SK-N-SH (cell line): ENCODE measurements around the gene HNF1A. TPM values are rescaled to one million over a fixed set of nuclear protein-coding genes. Genes with fewer than 3 reads are reported as not detected.

Source experiments
- CTCF ChIA-PET: fragments of 300-600, 350-600 bp; formaldehyde crosslinking; extraction: SDS; loops from one replicate; lab custom pipeline; 2021; lab: Yijun Ruan, JAX
- POLR2A ChIA-PET: fragments of 350-600 bp; sonication (Branson Sonifier 250); formaldehyde crosslinking; extraction: SDS; loops from one replicate; lab custom pipeline; 2020; ENCODE audit warnings: antibody characterized with exemption, inconsistent platforms; lab: Yijun Ruan, JAX
- DNase-seq: peaks from one replicate; pipeline ENCODE4 v3.0.0; 2012
- H2AFZ ChIP-seq: fragments of 200-600 bp; sonication (generic); 2 replicates; pipeline ENCODE4 v1.8.1; 2016; ENCODE audit warnings: antibody characterized with exemption, mild to moderate bottlenecking, low read depth
- H3F3A ChIP-seq: fragments of 200-600 bp; sonication (generic); replicated peaks from 2 replicates; pipeline ENCODE3; 2016; ENCODE audit warnings: antibody characterized with exemption, mild to moderate bottlenecking; ENCODE audit not compliant: insufficient read depth
- H3K27ac ChIP-seq, 2 experiments: fragments of 200-500 bp in 1 of 2; fragments of 200-600 bp in 1 of 2; sonication (Bioruptor generic) in 1 of 2; sonication (generic), shearing (Covaris generic) in 1 of 2; 2 replicates each; pipeline versions ENCODE4 v1.5.1 to v1.6.1; 2014 to 2016; ENCODE audit warnings: low read depth in 2 of 2, inconsistent platforms in 1 of 2, low read length in 1 of 2, mild to moderate bottlenecking in 1 of 2, mixed read lengths in 1 of 2
- H3K27me3 ChIP-seq: fragments of 200-600 bp; sonication (generic), shearing (Covaris generic); 2 replicates; pipeline ENCODE4 v1.6.1; 2016; ENCODE audit warnings: mixed run types; ENCODE audit not compliant: insufficient read depth
- H3K36me3 ChIP-seq, 2 experiments: fragments of 200-500 bp in 1 of 2; fragments of 200-600 bp in 1 of 2; sonication (Bioruptor generic) in 1 of 2; sonication (generic) in 1 of 2; replicated peaks in 1 of 2; 2 replicates each; pipeline versions ENCODE3 to v1.5.1; 2014 to 2016; ENCODE audit warnings: low read length in 1 of 2, mild to moderate bottlenecking in 1 of 2; ENCODE audit not compliant: insufficient read depth in 2 of 2, control insufficient read depth in 1 of 2
- H3K4me1 ChIP-seq, 2 experiments: fragments of 200-500 bp in 1 of 2; fragments of 200-600 bp in 1 of 2; sonication (Bioruptor generic) in 1 of 2; sonication (generic), shearing (Covaris generic) in 1 of 2; 2 replicates each; pipeline versions ENCODE4 v1.5.1 to v1.6.1; 2014 to 2016; ENCODE audit warnings: low read depth in 1 of 2, low read length in 1 of 2, mixed run types in 1 of 2; ENCODE audit not compliant: insufficient read depth in 2 of 2, control insufficient read depth in 1 of 2
- H3K4me2 ChIP-seq: fragments of 200-600 bp; sonication (generic), shearing (Covaris generic); 2 replicates; pipeline ENCODE4 v1.6.1; 2017; ENCODE audit warnings: mixed run types
- H3K4me3 ChIP-seq, 2 experiments: fragments of 200-500 bp in 1 of 2; fragments of 200-600 bp in 1 of 2; sonication (Bioruptor generic) in 1 of 2; sonication (generic), shearing (Covaris generic) in 1 of 2; 2 replicates each; pipeline versions ENCODE4 v1.5.1 to v1.8.1; 2014 to 2016; ENCODE audit warnings: low read depth in 2 of 2, inconsistent platforms in 1 of 2, low read length in 1 of 2, mild to moderate bottlenecking in 1 of 2, mixed read lengths in 1 of 2, moderate library complexity in 1 of 2
- H3K79me2 ChIP-seq: fragments of 200-600 bp; sonication (generic); 2 replicates; pipeline ENCODE4 v1.8.1; 2017; ENCODE audit warnings: mild to moderate bottlenecking; ENCODE audit not compliant: insufficient read depth
- H3K9ac ChIP-seq: fragments of 200-600 bp; sonication (generic); 2 replicates; pipeline ENCODE4 v1.6.1; 2017; ENCODE audit warnings: mixed run types
- H3K9me2 ChIP-seq: fragments of 200-600 bp; sonication (generic); 2 replicates; pipeline ENCODE4 v1.6.1; 2017; ENCODE audit warnings: mixed run types
- H3K9me3 ChIP-seq: fragments of 200-600 bp; sonication (generic); 2 replicates; pipeline ENCODE4 v1.6.1; 2017; ENCODE audit warnings: mixed run types, mild to moderate bottlenecking, moderate library complexity
- H4K20me1 ChIP-seq: fragments of 200-600 bp; sonication (generic); 2 replicates; pipeline ENCODE4 v1.6.1; 2017; ENCODE audit warnings: mild to moderate bottlenecking, mixed run types; ENCODE audit not compliant: insufficient read depth
- CTCF ChIP-seq: fragments of 200-600 bp; sonication (generic); IDR thresholded peaks from 2 replicates; pipeline ENCODE4 v1.6.1; 2017; ENCODE audit warnings: antibody characterized with exemption, mild to moderate bottlenecking, moderate library complexity
- ELF1 ChIP-seq: IDR thresholded peaks from 2 replicates; pipeline ENCODE4 v1.4.0; 2012
- FOXM1 ChIP-seq: IDR thresholded peaks from 2 replicates; pipeline ENCODE4 v1.4.0; 2012; ENCODE audit warnings: low read depth, mild to moderate bottlenecking
- IRF3 ChIP-seq: fragments of 150-350 bp; IDR thresholded peaks from 2 replicates; pipeline ENCODE4 v1.6.1; 2016; ENCODE audit warnings: mild to moderate bottlenecking, low read depth, low read length
- JUND ChIP-seq: IDR thresholded peaks from 2 replicates; pipeline ENCODE4 v1.4.0; 2012
- MXI1 ChIP-seq: IDR thresholded peaks from 2 replicates; pipeline ENCODE4 v1.6.1; 2012; ENCODE audit warnings: mild to moderate bottlenecking, low read depth, low read length, improper control_type of control experiment
- NRF1 ChIP-seq: IDR thresholded peaks from 2 replicates; pipeline ENCODE4 v1.6.1; 2012; ENCODE audit warnings: low read depth, mild to moderate bottlenecking, low read length
- POLR2AphosphoS5 ChIP-seq: IDR thresholded peaks from 2 replicates; pipeline ENCODE4 v1.6.1; 2012; ENCODE audit warnings: low read depth, low read length
- RCOR1 ChIP-seq: fragments of 150-350 bp; IDR thresholded peaks from 2 replicates; pipeline ENCODE4 v1.6.1; 2017; ENCODE audit warnings: antibody characterized with exemption, low read length
- TCF12 ChIP-seq: IDR thresholded peaks from 2 replicates; pipeline ENCODE4 v1.4.0; 2012
- WGBS: methylation state at CpG from one replicate; pipeline ENCODE4 v1.1.6; 2017; ENCODE audit warnings: low lambda C conversion rate; 5-methylcytosine and 5-hydroxymethylcytosine counted together
- polyA plus RNA-seq, 3 experiments: library from polyadenylated mRNA; depleted of rRNA; stranded (reverse); fragments of >200 nt; gene quantifications; 2 replicates each; pipeline ENCODE4 v1.2.3, GENCODE V29; 2012
- TF ChIP-seq, protein P1 (sequence below): IDR thresholded peaks from 2 replicates; pipeline ENCODE4 v1.4.0; 2012; ENCODE audit warnings: low read depth

HNF1A gene
- polyA plus RNA-seq, 1 of the 3 experiments (the other 2 are of a cell fraction), result not detected

GRCh38 chr12:121023799-121024198 lies 45.5 kb downstream of the HNF1A start:
- no peak overlapping the region for H3K27ac ChIP-seq
- no peak overlapping the region for H3K9ac ChIP-seq
- no peak for DNase-seq
- 80% methylated on average over 8 of the region's 8 CpGs for WGBS
- H2AFZ ChIP-seq, result no peak overlapping the region
- H3K27me3 ChIP-seq, result no peaks in the 10 kb centered on the region
- ChIA-PET CTCF (interaction anchor here (1.9 kb wide), 1 partner anchor 38 kb away, joined by 4 read pairs; no protein-coding TSS in a partner anchor), POLR2A (no interaction called here)
- H3K79me2 ChIP-seq, result no peaks in the 10 kb centered on the region
- H3K4me1 ChIP-seq, result no peaks in the 10 kb centered on the region
- H3F3A ChIP-seq, result no peaks in the 10 kb centered on the region
- no peak for TF ChIP-seq ELF1
- no peak for TF ChIP-seq MXI1
- no peak for TF ChIP-seq RCOR1
- TF ChIP-seq FOXM1, result no peak
- TF ChIP-seq POLR2AphosphoS5, result no peak
- TF ChIP-seq, protein P1, sequence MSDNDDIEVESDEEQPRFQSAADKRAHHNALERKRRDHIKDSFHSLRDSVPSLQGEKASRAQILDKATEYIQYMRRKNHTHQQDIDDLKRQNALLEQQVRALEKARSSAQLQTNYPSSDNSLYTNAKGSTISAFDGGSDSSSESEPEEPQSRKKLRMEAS, result no peak
- TF ChIP-seq NRF1, result no peak
- no peak for TF ChIP-seq TCF12
- TF ChIP-seq JUND, result no peak
- TF ChIP-seq, all 33 proteins: peak for 0
- Histone ChIP-seq H4K20me1 (no peaks in the 10 kb centered on the region), H3K4me3 (no peak overlapping the region), H3K9me2 (no peaks in the 10 kb centered on the region), H3K9me3 (no peaks in the 10 kb centered on the region), H3K4me2 (no peak overlapping the region), H3K36me3 (no peaks in the 10 kb centered on the region)

DNA sequence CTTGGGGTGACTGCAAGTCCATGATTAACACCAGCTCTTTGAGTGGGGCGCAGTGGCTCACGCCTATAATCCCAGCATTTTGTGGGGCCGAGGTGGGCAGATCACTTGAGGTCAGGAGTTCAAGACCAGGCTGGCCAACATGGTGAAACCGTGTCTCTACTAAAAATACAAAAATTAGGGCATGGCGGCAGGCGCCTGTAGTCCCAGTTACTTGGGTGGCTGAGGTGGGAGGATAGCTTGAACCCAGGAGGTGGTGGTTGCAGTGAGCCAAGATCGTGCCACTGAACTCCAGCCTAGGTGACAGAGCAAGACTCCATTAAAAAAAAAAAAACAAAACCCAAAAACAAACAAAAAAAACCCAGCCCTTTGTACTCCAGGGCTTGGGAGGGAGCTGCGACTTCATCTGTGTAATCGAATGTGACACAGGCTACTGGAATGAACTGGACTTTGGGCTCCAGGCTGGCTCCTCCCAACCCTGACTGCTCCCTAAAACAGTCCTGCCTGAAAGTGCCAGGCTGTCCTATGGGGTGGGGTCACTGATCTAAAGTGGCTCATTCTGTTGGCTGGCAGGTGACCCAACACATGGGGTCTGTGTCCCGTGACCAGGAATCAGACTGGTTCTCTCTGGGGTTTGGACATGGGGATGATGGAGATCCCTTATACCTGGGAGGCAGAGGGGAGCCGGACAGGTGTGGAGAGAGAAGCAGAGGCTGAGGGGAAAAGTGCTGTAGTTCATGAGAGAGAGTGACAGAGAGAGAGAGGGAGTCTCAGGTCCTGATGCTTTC lies 47.3 kb downstream of the HNF1A start:
- Histone ChIP-seq H3K9ac (no peak overlapping the region), H3K36me3 (no peaks in the 10 kb centered on the region), H3K9me3 (no peaks in the 10 kb centered on the region), H3K27me3 (no peaks in the 10 kb centered on the region), H3K79me2 (no peaks in the 10 kb centered on the region), H2AFZ (no peak overlapping the region), H4K20me1 (no peaks in the 10 kb centered on the region), H3K4me3 (no peak overlapping the region), H3K27ac (no peak overlapping the region), H3F3A (no peaks in the 10 kb centered on the region), H3K9me2 (no peaks in the 10 kb centered on the region), H3K4me2 (no peak overlapping the region), H3K4me1 (no peaks in the 10 kb centered on the region)
- POLR2A ChIA-PET, result no interaction called here
- WGBS, result 71% methylated on average over 11 of the region's 11 CpGs
- TF ChIP-seq NRF1, result no peak
- CTCF ChIA-PET, result interaction anchor here (1.6 kb wide), 1 partner anchor 62 kb away, joined by 3 read pairs; no protein-coding TSS in a partner anchor
- DNase-seq, result no peak

GRCh38 chr12:121026274-121027045 lies 48.1 kb downstream of the HNF1A start:
- ChIA-PET POLR2A (no interaction called here), CTCF (interaction anchor here (0.8 to 1.7 kb wide), 5 partner anchors 12 to 444 kb away, joined by 3 to 4 read pairs (median 3); no protein-coding TSS in a partner anchor)

More at GRCh38 chr12:121026274-121027045, 48.1 kb downstream of the HNF1A start:
- Histone ChIP-seq H3K27me3 (no peaks in the 10 kb centered on the region), H3K4me2 (no peak overlapping the region), H4K20me1 (no peaks in the 10 kb centered on the region), H3F3A (no peaks in the 10 kb centered on the region), H3K79me2 (no peaks in the 10 kb centered on the region), H3K9ac (no peak overlapping the region)
- WGBS, result 75% methylated on average over 9 of the region's 10 CpGs
- TF ChIP-seq CTCF (peak; percentile 29; the same call in 1 of the 2 replicates), IRF3 (no peak)
- TF ChIP-seq, all 33 proteins: peak for 1
- Histone ChIP-seq H3K9me3 (no peaks in the 10 kb centered on the region), H3K4me1 (no peaks in the 10 kb centered on the region), H3K9me2 (no peaks in the 10 kb centered on the region), H3K36me3 (no peaks in the 10 kb centered on the region), H2AFZ (no peak overlapping the region), H3K27ac (no peak overlapping the region), H3K4me3 (no peak overlapping the region)
- peak; percentile 47 for DNase-seq
